GM15510 (cell line): ENCODE results near the gene FKBP2.

Source experiments
- POLR2A ChIP-seq: IDR thresholded peaks from 3 replicates; pipeline ENCODE4 v1.6.1; 2011; ENCODE audit warnings: borderline replicate concordance; ENCODE audit not compliant: insufficient read length; ENCODE audit errors: extremely low read depth

Gene FKBP2

GRCh38 chr11:64259533-64260067 is 18.7 kb downstream of the FKBP2 start:
- no peak for TF ChIP-seq POLR2A

- no peak for TF ChIP-seq POLR2A
Observed at GRCh38 chr11:64260147-64260708, 19.3 kb downstream of the FKBP2 start.

- TF ChIP-seq POLR2A = no peak
Observed at GRCh38 chr11:64261556-64262080, 20.7 kb downstream of the FKBP2 start.

GRCh38 chr11:64262271-64263002 is 21.5 kb downstream of the FKBP2 start:
- no peak for TF ChIP-seq POLR2A

- no peak for TF ChIP-seq POLR2A
Observed at GRCh38 chr11:64263021-64263946, 22.4 kb downstream of the FKBP2 start.

- no peak for TF ChIP-seq POLR2A
Observed at GRCh38 chr11:64263947-64264317, 23.0 kb downstream of the FKBP2 start.

GRCh38 chr11:64264371-64264852 is 23.5 kb downstream of the FKBP2 start:
- no peak for TF ChIP-seq POLR2A

GRCh38 chr11:64265176-64266160 is 24.6 kb downstream of the FKBP2 start:
- no peak for TF ChIP-seq POLR2A

GRCh38 chr11:64266339-64266738 is 25.4 kb downstream of the FKBP2 start:
- TF ChIP-seq POLR2A = no peak

- TF ChIP-seq POLR2A = no peak
Observed at GRCh38 chr11:64267207-64267945, 26.5 kb downstream of the FKBP2 start.

- no peak for TF ChIP-seq POLR2A
Observed at GRCh38 chr11:64268025-64268892, 27.4 kb downstream of the FKBP2 start.
